GM12891 (cell line): ENCODE measurements around the gene SDF4.

Experiments used
- POLR2A ChIP-seq: IDR thresholded peaks from 2 replicates; pipeline ENCODE4 v1.6.1; 2011; ENCODE audit warnings: low read depth, low read length, control low read depth
- POLR2AphosphoS5 ChIP-seq: IDR thresholded peaks from 2 replicates; pipeline ENCODE4 v1.6.1; 2011; ENCODE audit warnings: low read depth, low read length, control low read depth
- TAF1 ChIP-seq: IDR thresholded peaks from 2 replicates; pipeline ENCODE4 v1.6.1; 2011; ENCODE audit warnings: low read depth, low read length, control low read depth

- TF ChIP-seq POLR2AphosphoS5 (no peak; the same call in 1 of the 2 replicates), TAF1 (no peak), POLR2A (no peak)
These were observed 973 bp downstream of the SDF4 start for GRCh38 chr1:1230656-1231399.
